ENCODE results near the gene MORN1.

Gene MORN1

DNA sequence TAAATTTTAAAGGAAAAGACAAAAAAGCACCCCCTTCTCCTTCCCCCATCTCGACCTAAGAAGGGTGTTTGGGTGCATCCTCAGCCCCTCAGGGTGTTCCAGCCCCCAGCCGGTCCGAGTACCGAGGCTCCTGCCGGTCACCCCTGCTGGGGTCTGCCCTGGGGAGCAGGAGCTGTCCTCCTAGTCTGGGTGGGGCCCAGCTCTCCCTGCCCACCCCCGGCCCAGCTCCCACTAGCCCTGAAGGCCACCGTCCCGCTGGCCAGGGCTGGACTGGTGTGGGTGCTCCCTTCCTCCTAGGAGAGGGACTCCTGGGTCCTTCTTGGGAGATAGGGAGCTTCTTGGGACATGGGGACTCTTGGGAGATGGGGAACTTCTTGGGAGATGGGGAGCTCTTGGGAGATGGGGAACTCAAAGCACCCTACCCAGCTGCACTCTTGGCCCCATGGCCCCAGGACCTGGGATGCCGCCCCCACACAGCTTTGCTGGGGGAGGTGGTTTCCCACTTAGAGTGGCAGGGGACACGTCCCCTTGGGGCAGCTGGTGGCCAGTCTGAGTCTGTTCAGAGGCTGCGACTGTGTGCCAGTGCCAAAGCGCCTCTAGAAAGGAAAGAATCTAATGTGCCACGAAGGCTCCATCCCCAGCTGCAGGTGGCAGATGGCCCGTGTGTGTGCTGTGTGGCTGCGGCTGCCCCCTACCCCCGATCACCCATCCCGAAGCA, 44.5 kb downstream of the MORN1 start:
- intact Hi-C loops (cut with micrococcal nuclease): no loop called here
- H3K27ac Mint-ChIP-seq: no peak overlapping the region
- H3K4me3 Mint-ChIP-seq: no peak overlapping the region
- H3K4me1 Mint-ChIP-seq (ENCODE audit: low read depth): no peaks in the 10 kb centered on the region
- H3K27me3 Mint-ChIP-seq: peaks cover 4% of the 10 kb centered on the region
- no peaks in the 10 kb centered on the region for H3K36me3 Mint-ChIP-seq (ENCODE audit: low read depth)
- H3K9me3 Mint-ChIP-seq: no peaks in the 10 kb centered on the region

- peaks cover 4% of the 10 kb centered on the region for H3K27me3 Mint-ChIP-seq
- no peak overlapping the region for H3K27ac Mint-ChIP-seq
- H3K36me3 Mint-ChIP-seq (ENCODE audit: low read depth): no peaks in the 10 kb centered on the region
- intact Hi-C loops (cut with micrococcal nuclease): no loop called here
- H3K4me1 Mint-ChIP-seq (ENCODE audit: low read depth): no peaks in the 10 kb centered on the region
- H3K4me3 Mint-ChIP-seq: no peak overlapping the region
- H3K9me3 Mint-ChIP-seq: no peaks in the 10 kb centered on the region
Measured at GRCh38 chr1:2345297-2346075, 45.9 kb downstream of the MORN1 start.

GRCh38 chr1:2344744-2345296, 46.5 kb downstream of the MORN1 start:
- no peak overlapping the region for H3K4me3 Mint-ChIP-seq
- H3K27me3 Mint-ChIP-seq: peaks cover 6% of the 10 kb centered on the region
- no peak overlapping the region for H3K27ac Mint-ChIP-seq
- intact Hi-C loops (cut with micrococcal nuclease): no loop called here
- no peaks in the 10 kb centered on the region for H3K9me3 Mint-ChIP-seq
- H3K36me3 Mint-ChIP-seq (ENCODE audit: low read depth): no peaks in the 10 kb centered on the region
- H3K4me1 Mint-ChIP-seq (ENCODE audit: low read depth): peaks cover 5% of the 10 kb centered on the region

DNA sequence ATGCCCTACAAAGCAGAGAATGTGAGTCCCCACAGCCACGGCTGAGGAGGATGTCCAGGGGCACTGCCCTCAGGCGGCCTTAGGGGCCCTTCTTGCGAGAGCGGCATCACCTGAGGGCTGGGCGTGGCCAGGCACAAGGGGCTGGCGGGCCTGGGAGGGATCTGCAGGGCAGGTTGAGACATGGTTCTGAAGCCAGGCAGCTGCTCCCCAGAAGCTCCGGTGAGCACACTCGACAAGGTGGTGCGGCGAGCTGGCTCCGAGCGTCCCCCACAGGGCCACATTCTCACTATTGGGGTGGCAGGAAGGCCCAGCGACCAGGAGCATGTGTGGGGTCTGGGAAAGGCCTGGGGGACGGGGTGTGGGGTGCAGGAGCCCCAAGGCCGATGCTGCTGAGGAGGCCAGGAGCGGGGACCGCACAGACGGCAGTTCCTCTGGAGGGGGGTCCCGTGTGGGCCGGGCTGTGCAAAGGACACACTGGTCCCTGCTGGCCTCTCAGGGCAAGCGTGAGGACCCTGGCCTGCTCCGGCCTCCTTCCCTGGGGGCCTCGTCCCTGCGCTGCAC, 47.2 kb downstream of the MORN1 start:
- intact Hi-C loops (cut with micrococcal nuclease): no loop called here
- Mint-ChIP-seq H3K27me3 (peaks cover 10% of the 10 kb centered on the region), H3K4me3 (no peak overlapping the region), H3K36me3 (ENCODE audit: low read depth) (no peaks in the 10 kb centered on the region), H3K9me3 (no peaks in the 10 kb centered on the region), H3K4me1 (ENCODE audit: low read depth) (peaks cover 5% of the 10 kb centered on the region), H3K27ac (no peak overlapping the region)

- H3K4me3 Mint-ChIP-seq: no peak overlapping the region
- no peak overlapping the region for H3K27ac Mint-ChIP-seq
- H3K36me3 Mint-ChIP-seq (ENCODE audit: low read depth): no peaks in the 10 kb centered on the region
- intact Hi-C loops (cut with micrococcal nuclease): no loop called here
- H3K9me3 Mint-ChIP-seq: no peaks in the 10 kb centered on the region
- peaks cover 5% of the 10 kb centered on the region for H3K4me1 Mint-ChIP-seq (ENCODE audit: low read depth)
- H3K27me3 Mint-ChIP-seq: peaks cover 19% of the 10 kb centered on the region
Measured at GRCh38 chr1:2343023-2343935, 48.1 kb downstream of the MORN1 start.

DNA sequence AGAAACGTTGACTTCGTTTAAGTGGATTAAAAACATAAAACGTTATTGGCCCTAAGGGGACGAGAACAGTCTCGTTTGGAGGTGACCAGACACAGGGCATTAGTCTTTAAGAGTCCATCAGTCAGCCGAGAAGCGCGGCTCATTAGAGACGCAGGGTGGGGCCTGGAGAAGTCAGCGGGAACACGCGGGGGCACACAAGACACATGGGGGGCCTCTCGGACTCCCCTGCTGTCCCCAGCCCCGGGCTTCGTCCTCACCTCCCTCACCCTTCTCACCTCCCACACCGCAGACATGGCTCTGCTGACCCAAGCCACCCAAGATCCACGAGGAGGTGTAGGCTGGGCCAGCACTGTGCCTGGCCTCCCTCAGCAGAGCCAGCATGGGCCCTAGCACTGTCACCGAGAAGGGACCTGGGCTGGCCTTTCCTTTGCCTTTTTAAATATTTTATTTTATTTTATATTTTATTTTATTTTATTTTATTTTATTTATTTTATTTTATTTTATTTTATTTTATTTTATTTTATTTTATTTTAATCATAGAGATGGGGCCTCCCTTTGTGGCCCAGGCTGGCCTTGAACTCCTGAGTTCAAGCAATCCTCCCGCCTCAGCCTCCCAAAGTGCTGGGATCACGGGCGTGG, 48.9 kb downstream of the MORN1 start:
- Mint-ChIP-seq H3K36me3 (ENCODE audit: low read depth) (no peaks in the 10 kb centered on the region), H3K4me3 (no peak overlapping the region), H3K4me1 (ENCODE audit: low read depth) (peaks cover 5% of the 10 kb centered on the region), H3K27me3 (peaks cover 23% of the 10 kb centered on the region), H3K27ac (no peak overlapping the region), H3K9me3 (no peaks in the 10 kb centered on the region)
- intact Hi-C loops (cut with micrococcal nuclease): no loop called here

GRCh38 chr1:2341706-2342383, 49.5 kb downstream of the MORN1 start:
- peaks cover 25% of the 10 kb centered on the region for H3K27me3 Mint-ChIP-seq
- no peak overlapping the region for H3K4me3 Mint-ChIP-seq
- no peaks in the 10 kb centered on the region for H3K9me3 Mint-ChIP-seq
- H3K27ac Mint-ChIP-seq: no peak overlapping the region
- intact Hi-C loops (cut with micrococcal nuclease): no loop called here
- H3K36me3 Mint-ChIP-seq (ENCODE audit: low read depth): no peaks in the 10 kb centered on the region
- H3K4me1 Mint-ChIP-seq (ENCODE audit: low read depth): peaks cover 5% of the 10 kb centered on the region

DNA sequence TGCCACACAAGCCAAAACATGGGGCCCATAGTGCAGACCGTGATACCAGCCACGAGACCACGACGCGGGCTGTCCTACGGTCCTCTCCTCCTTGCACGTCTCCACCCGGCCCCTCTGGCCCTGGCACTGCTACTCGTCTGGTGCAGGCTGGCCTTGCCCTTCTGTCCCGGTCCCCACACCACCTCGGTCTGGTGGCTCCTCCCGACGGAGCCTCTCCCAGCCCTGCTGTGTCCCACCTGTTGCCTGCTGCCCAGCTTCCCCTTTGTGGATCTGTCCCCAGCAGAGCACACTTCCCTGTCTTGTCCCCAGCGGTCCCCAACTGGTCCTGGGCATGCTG, 50.5 kb downstream of the MORN1 start:
- no peaks in the 10 kb centered on the region for H3K36me3 Mint-ChIP-seq (ENCODE audit: low read depth)
- no peak overlapping the region for H3K4me3 Mint-ChIP-seq
- H3K4me1 Mint-ChIP-seq (ENCODE audit: low read depth): peaks cover 5% of the 10 kb centered on the region
- no peak overlapping the region for H3K27ac Mint-ChIP-seq
- intact Hi-C loops (cut with micrococcal nuclease): no loop called here
- peaks cover 29% of the 10 kb centered on the region for H3K27me3 Mint-ChIP-seq
- no peaks in the 10 kb centered on the region for H3K9me3 Mint-ChIP-seq

DNA sequence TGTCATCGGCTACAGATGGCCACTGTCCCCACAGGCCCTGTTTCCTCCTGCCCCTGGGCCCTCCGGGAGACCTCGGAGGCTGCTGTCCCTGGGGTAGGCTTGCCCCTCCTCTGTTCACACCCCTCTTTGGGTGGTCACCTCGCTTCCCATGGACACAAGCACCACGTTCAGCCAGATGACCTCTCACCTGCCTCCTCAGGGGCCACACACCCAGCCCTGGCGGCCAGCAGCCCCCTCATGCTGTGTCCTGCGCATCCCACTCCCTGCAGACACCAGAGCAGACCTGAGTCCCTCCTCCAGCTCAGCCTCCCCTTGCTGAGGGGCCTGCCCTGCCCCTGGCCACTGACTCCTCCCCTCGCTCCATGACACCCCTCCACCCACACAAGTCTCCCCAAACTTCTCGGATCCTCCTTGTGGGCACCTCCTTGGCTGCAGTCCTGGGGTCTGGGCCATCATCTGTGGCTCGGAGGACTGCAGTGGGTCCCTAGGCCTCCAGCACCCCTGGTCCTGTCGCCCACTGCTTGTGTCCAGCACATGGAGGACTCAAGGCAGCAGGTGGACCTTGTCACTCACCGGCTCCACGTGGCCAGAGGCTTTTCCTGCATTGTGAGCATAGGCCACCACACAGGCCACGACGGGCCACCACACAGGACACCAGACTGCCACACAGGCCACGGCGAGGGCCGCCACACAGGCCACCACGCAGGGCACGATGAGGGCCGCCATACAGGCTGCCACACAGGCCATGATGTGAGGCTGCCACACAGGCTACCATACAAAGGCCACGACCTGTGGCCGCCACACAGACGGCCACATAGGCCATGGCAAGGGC, 51.1 kb downstream of the MORN1 start:
- no peak overlapping the region for H3K27ac Mint-ChIP-seq
- no peaks in the 10 kb centered on the region for H3K36me3 Mint-ChIP-seq (ENCODE audit: low read depth)
- H3K4me3 Mint-ChIP-seq: no peak overlapping the region

DNA sequence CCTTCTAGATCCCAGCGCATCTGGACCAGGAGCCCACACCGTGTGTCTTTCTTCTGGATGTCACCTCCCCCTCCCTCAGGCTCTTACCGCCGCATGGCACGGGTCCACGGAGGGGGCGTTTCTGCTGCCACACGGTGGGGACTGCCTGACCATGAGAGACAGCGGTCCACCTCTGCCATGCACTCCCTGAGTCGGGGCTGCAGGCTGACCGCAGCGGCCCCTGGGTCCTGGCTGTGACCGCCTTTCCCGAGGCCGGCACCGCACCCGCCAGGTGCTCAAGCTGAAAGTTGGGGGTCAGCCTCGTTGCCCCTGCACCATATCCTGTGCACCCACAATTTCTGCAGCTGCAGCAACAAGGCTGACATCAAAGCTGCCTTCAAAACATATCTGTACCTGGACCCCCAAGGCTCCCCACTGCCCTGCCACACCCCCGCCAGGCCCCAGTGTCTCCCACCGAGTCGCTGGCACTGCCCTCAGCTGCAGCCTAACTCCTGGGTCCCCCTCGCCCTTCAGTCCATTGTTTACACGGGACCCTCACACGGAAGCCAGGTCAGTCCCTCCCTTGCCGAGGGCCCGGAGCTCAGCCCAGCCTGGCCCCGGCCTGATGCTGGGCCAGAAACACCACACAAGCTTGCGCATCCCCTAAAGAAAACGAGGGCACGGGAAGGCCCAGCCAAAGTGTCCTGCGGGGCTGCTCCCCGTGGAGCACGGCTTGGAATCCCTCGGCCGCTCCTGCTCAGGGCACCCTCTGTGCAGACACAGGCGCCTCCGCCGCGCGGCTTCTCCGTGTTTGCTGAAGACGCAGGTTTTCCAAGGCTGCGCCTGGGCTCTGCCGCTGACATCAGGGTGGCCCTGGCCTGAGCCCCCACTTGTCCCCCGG, 51.9 kb downstream of the MORN1 start:
- Mint-ChIP-seq H3K4me3 (no peak overlapping the region), H3K27ac (no peak overlapping the region), H3K9me3 (no peaks in the 10 kb centered on the region), H3K4me1 (ENCODE audit: low read depth) (peaks cover 5% of the 10 kb centered on the region), H3K27me3 (peaks cover 29% of the 10 kb centered on the region), H3K36me3 (ENCODE audit: low read depth) (no peaks in the 10 kb centered on the region)
- intact Hi-C loops (cut with micrococcal nuclease): no loop called here

More for the DNA sequence above, 51.1 kb downstream of the MORN1 start:
- Mint-ChIP-seq H3K27me3 (peaks cover 29% of the 10 kb centered on the region), H3K4me1 (ENCODE audit: low read depth) (peaks cover 5% of the 10 kb centered on the region), H3K9me3 (no peaks in the 10 kb centered on the region)
- intact Hi-C loops (cut with micrococcal nuclease): no loop called here

- Mint-ChIP-seq H3K27ac (no peak overlapping the region), H3K4me1 (ENCODE audit: low read depth) (peaks cover 5% of the 10 kb centered on the region), H3K9me3 (no peaks in the 10 kb centered on the region), H3K36me3 (ENCODE audit: low read depth) (no peaks in the 10 kb centered on the region), H3K27me3 (peaks cover 33% of the 10 kb centered on the region), H3K4me3 (no peak overlapping the region)
- intact Hi-C loops (cut with micrococcal nuclease): no loop called here
Measured at GRCh38 chr1:2337501-2337900, 53.9 kb downstream of the MORN1 start.
